CD14-positive monocyte (primary cell): ENCODE results near the gene RASGRP3. TPM values are rescaled to one million over a fixed set of nuclear protein-coding genes. Genes with fewer than 3 reads are reported as not detected.

Experiments
- DNase-seq, 3 donors: peaks; one replicate each; pipeline ENCODE4 v3.0.0-alpha.2; 2011 to 2022
- H2AFZ ChIP-seq: 2 replicates; pipeline ENCODE4 v1.6.0; 2012; ENCODE audit warnings: mild to moderate bottlenecking, low read depth, low read length, inconsistent platforms; ENCODE audit not compliant: insufficient read depth, poor library complexity, severe bottlenecking
- H3K27ac ChIP-seq, 2 donors: 1 replicate in 1 of 2; 2 replicates in 1 of 2; pipeline ENCODE4 v1.5.1; 2012 to 2013; ENCODE audit warnings: low read length in 2 of 2, control low read depth in 1 of 2, inconsistent platforms in 1 of 2, low read depth in 1 of 2, mild to moderate bottlenecking in 1 of 2
- H3K27me3 ChIP-seq, 2 donors: one replicate each; pipeline versions ENCODE4 v1.6.0 to v1.6.1; 2011 to 2013; ENCODE audit warnings: low read length in 2 of 2; ENCODE audit not compliant: control insufficient read depth in 2 of 2, insufficient read depth in 2 of 2
- H3K36me3 ChIP-seq, 2 donors: replicated peaks in 1 of 2; 1 replicate in 1 of 2; 2 replicates in 1 of 2; pipeline versions ENCODE4 v1.5.1 to v1.6.1; 2012 to 2013; ENCODE audit warnings: low read length in 2 of 2, control low read depth in 1 of 2, inconsistent platforms in 1 of 2, mild to moderate bottlenecking in 1 of 2; ENCODE audit not compliant: insufficient read depth in 2 of 2, control insufficient read depth in 1 of 2
- H3K4me1 ChIP-seq, 2 donors: 1 replicate in 1 of 2; 2 replicates in 1 of 2; pipeline versions ENCODE4 v1.5.1 to v1.6.1; 2012 to 2013; ENCODE audit warnings: low read length in 2 of 2, control low read depth in 1 of 2, inconsistent platforms in 1 of 2, mild to moderate bottlenecking in 1 of 2, moderate library complexity in 1 of 2; ENCODE audit not compliant: insufficient read depth in 2 of 2, control insufficient read depth in 1 of 2
- H3K4me2 ChIP-seq: replicated peaks from 2 replicates; pipeline ENCODE3; 2012; ENCODE audit warnings: low read length, moderate library complexity, mild to moderate bottlenecking; ENCODE audit not compliant: poor library complexity, severe bottlenecking; ENCODE audit errors: extremely low read depth
- H3K4me3 ChIP-seq, 3 experiments: fragments of 200-600 bp in 1 of 3; sonication (generic) in 1 of 3; replicated peaks in 1 of 3; 1 replicate in 2 of 3; 2 replicates in 1 of 3; pipeline ENCODE4 v1.5.1; 2011 to 2013; ENCODE audit warnings: low read length in 3 of 3, mild to moderate bottlenecking in 3 of 3, control low read depth in 2 of 3, low read depth in 2 of 3, inconsistent platforms in 1 of 3, moderate library complexity in 1 of 3
- H3K79me2 ChIP-seq: 2 replicates; pipeline ENCODE4 v1.6.0; 2012; ENCODE audit warnings: mild to moderate bottlenecking, control low read depth, inconsistent platforms, low read length, moderate library complexity; ENCODE audit not compliant: insufficient read depth
- H3K9ac ChIP-seq: 2 replicates; pipeline ENCODE4 v1.6.0; 2017; ENCODE audit warnings: low read length, mild to moderate bottlenecking; ENCODE audit not compliant: insufficient read depth, poor library complexity, severe bottlenecking
- H3K9me3 ChIP-seq, 2 donors: replicated peaks in 1 of 2; 1 replicate in 1 of 2; 2 replicates in 1 of 2; pipeline versions ENCODE4 v1.5.1 to v1.6.1; 2012 to 2013; ENCODE audit warnings: low read length in 2 of 2, control low read depth in 1 of 2; ENCODE audit not compliant: control insufficient read depth in 1 of 2, insufficient read depth in 1 of 2
- H4K20me1 ChIP-seq: 2 replicates; pipeline ENCODE4 v1.6.0; 2012; ENCODE audit warnings: mild to moderate bottlenecking, low read length, control low read depth, moderate library complexity; ENCODE audit not compliant: insufficient read depth
- H3K27ac Mint-ChIP-seq, 7 donors: one replicate each; pipeline ENCODE4 v1.8.0; 2020; ENCODE audit warnings: mild to moderate bottlenecking in 7 of 7, mixed read lengths in 7 of 7, moderate library complexity in 6 of 7, inconsistent platforms in 2 of 7
- H3K27me3 Mint-ChIP-seq, 3 donors: one replicate each; pipeline ENCODE4 v1.8.0; 2021 to 2022; ENCODE audit warnings: low read depth in 3 of 3, mild to moderate bottlenecking in 3 of 3, mixed read lengths in 3 of 3, moderate library complexity in 3 of 3, inconsistent platforms in 1 of 3
- H3K36me3 Mint-ChIP-seq, 2 donors: one replicate each; pipeline ENCODE4 v1.8.0; 2020; ENCODE audit warnings: mixed read lengths in 2 of 2, inconsistent platforms in 1 of 2, mild to moderate bottlenecking in 1 of 2
- H3K4me1 Mint-ChIP-seq: one replicate; pipeline ENCODE4 v1.8.0; 2020; ENCODE audit warnings: mild to moderate bottlenecking, mixed read lengths
- H3K4me3 Mint-ChIP-seq, 2 donors: one replicate each; pipeline ENCODE4 v1.8.0; 2020; ENCODE audit warnings: mild to moderate bottlenecking in 2 of 2, mixed read lengths in 2 of 2, moderate library complexity in 1 of 2
- H3K9me3 Mint-ChIP-seq, 7 donors: one replicate each; pipeline ENCODE4 v1.8.0; 2020 to 2022; ENCODE audit warnings: mixed read lengths in 7 of 7, mild to moderate bottlenecking in 6 of 7, moderate library complexity in 6 of 7, inconsistent platforms in 2 of 7
- CTCF ChIP-seq: fragments of 200-600 bp; IDR thresholded peaks from one replicate; pipeline ENCODE4 v1.8.0; 2022; ENCODE audit warnings: antibody characterized with exemption, mild to moderate bottlenecking
- WGBS: methylation state at CpG from one replicate; pipeline ENCODE4 v1.1.5; 2013; ENCODE audit warnings: missing lambda C conversion rate; ENCODE audit not compliant: insufficient coverage; 5-methylcytosine and 5-hydroxymethylcytosine counted together
- intact Hi-C, 2 donors: fragments of 100-400 bp; cut with micrococcal nuclease; formaldehyde crosslinking; loops; one replicate each; pipeline versions ENCODE4 v1.15.0 to v1.15.1; 2023
- polyA plus RNA-seq, 3 donors: library from polyadenylated mRNA; depleted of rRNA in 1 of 3; unstranded in 2 of 3; stranded (reverse) in 1 of 3; fragments of 300-500 nt in 2 of 3; fragments of >200 nt in 1 of 3; fragmentation: Illumina TruSeq in 2 of 3; gene quantifications; 1 replicate in 2 of 3; 2 replicates in 1 of 3; pipeline ENCODE4 v1.2.3, GENCODE V29; 2012 to 2021

RASGRP3 gene
- polyA plus RNA-seq, 3 donors: 0.62 to 0.89 (median 0.84) TPM

- H3K27me3 Mint-ChIP-seq: peaks cover 0 to 2% (median 2%) of the 10 kb centered on the region in 3 donors
- H3K27ac Mint-ChIP-seq: no peak overlapping the region
These were observed 97.2 kb downstream of the RASGRP3 start for GRCh38 chr2:33573657-33574056.

GRCh38 chr2:33577084-33577483 lies 100.6 kb downstream of the RASGRP3 start:
- Mint-ChIP-seq H3K36me3 (peaks cover 4% of the 10 kb centered on the region in 2 donors), H3K4me1 (peaks cover 4% of the 10 kb centered on the region), H3K27ac (peak overlapping the region in 1 of 7 donors; percentile 10), H3K9me3 (no peaks in the 10 kb centered on the region), H3K27me3 (no peaks in the 10 kb centered on the region), H3K4me3 (no peak overlapping the region)
- Histone ChIP-seq H3K36me3 (no peaks in the 10 kb centered on the region), H2AFZ (no peak overlapping the region), H3K9ac (no peak overlapping the region), H3K4me2 (no peak overlapping the region), H3K4me3 (no peak overlapping the region), H3K4me1 (no peaks in the 10 kb centered on the region), H4K20me1 (no peaks in the 10 kb centered on the region), H3K27me3 (no peaks in the 10 kb centered on the region), H3K79me2 (no peaks in the 10 kb centered on the region), H3K9me3 (no peaks in the 10 kb centered on the region), H3K27ac (no peak overlapping the region)
- TF ChIP-seq CTCF: no peak
- intact Hi-C loops: no loop called here
- no peak for DNase-seq
- WGBS: 93% methylated on average over 5 of the region's 8 CpGs

More at GRCh38 chr2:33573657-33574056, 97.2 kb downstream of the RASGRP3 start:
- Histone ChIP-seq H3K4me3 (no peak overlapping the region), H2AFZ (no peak overlapping the region), H3K27me3 (no peaks in the 10 kb centered on the region), H3K9me3 (no peaks in the 10 kb centered on the region), H3K36me3 (no peaks in the 10 kb centered on the region), H3K4me1 (no peaks in the 10 kb centered on the region), H3K9ac (no peak overlapping the region), H3K79me2 (no peaks in the 10 kb centered on the region), H3K27ac (no peak overlapping the region), H3K4me2 (no peak overlapping the region), H4K20me1 (no peaks in the 10 kb centered on the region)
- no peak for TF ChIP-seq CTCF
- no CpG with 5 or more reads among the region's 6 CpGs for WGBS
- Mint-ChIP-seq H3K36me3 (no peaks in the 10 kb centered on the region), H3K4me3 (no peak overlapping the region), H3K9me3 (no peaks in the 10 kb centered on the region), H3K4me1 (no peaks in the 10 kb centered on the region)
- intact Hi-C loops: no loop called here
- no peak for DNase-seq
